GM10847 (cell line): ENCODE results near the gene NCOA6.
A peak's percentile ranks its signal among the peaks of the same experiment; 100 is the strongest.

Experiments
- POLR2A ChIP-seq: IDR thresholded peaks from 2 replicates; pipeline ENCODE4 v1.6.1; 2011; ENCODE audit not compliant: insufficient read length; ENCODE audit errors: extremely low read depth

NCOA6 gene

GRCh38 chr20:34715384-34715783, 110.1 kb downstream of the NCOA6 start:
- TF ChIP-seq POLR2A, result no peak

- TF ChIP-seq POLR2A, result no peak
Observed at GRCh38 chr20:34713194-34713943, 112.1 kb downstream of the NCOA6 start.

- no peak for TF ChIP-seq POLR2A
Observed at GRCh38 chr20:34712525-34713192, 112.8 kb downstream of the NCOA6 start.

DNA sequence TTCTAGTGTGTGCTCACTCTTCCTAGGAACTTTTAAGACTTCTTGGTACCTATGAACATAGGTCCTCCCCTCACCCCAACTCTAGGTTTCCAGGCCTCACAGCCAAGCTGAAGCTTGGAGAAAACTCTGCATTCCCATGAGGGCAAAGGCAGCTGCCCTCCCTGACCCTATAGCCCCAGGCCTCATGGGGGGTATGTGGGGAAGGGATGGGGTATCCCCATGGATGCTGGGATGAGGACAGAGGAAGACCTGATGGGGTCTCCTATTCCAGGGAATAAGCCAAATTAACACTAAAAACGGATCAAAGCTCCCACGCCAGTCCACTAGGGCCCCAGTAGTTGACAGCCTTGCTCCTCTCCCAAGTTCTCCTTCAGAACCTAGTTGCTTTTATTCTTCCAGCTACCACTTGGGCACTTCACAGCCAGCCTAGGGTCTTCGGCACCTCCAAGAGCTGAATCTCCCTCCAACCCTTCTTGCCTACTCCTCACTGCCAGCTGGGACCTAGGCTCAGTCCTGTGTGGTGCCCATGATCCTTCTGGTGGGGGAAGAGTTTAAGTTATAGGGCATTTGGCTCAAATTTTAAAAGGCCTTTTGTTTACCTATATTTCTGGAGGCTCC, 113.5 kb downstream of the NCOA6 start:
- TF ChIP-seq POLR2A, result no peak

DNA sequence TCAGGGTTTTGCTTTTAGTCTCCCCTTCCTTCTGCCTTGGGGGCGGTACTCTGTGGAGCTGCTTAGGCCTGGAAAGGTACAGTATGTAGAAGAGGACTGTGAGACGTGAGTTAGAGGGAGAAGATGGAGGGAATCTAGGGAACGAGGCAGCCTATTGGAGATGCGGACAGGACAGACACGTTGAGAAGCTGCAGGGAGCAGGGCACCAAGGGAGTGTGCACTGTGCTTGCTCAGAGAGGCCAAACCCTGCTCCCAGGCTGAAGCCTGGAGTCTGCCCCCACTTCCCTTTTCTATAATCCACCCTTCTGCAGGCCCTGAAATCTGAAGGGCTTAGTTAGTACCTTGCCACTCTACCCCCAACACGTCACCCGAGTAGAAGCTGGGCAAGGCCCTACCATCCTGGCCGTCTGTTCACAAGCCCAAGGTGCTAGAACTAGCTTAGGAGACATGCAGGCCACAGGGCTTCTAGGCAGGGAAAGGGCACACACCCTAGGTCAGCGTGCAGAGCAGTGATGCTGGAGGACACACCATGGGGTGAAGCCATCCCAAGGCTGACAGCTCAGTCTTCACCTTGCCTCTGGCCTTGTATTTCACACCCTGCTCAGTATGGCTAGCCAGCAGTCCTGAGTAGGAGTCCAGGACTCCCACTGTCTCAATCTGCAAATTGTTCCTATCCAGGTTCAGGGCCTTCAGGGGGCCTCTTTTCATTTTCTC, 114.4 kb downstream of the NCOA6 start:
- TF ChIP-seq POLR2A, result no peak

DNA sequence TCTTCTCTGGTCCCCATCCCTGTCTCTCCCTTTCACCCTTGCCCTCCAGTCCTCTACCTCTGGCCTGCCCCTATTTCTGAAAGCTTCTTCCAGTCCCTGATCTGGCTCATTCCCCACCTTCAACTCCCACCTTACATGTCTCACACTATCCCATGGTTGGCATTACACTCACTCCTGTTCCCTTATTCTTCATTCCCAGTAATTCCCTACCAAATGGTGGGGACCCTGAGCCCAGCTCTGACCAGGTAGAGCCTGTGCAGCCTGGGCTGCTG, 114.9 kb downstream of the NCOA6 start:
- TF ChIP-seq POLR2A, result no peak

GRCh38 chr20:34709831-34710567, 115.5 kb downstream of the NCOA6 start:
- peak; percentile 9 for TF ChIP-seq POLR2A

GRCh38 chr20:34709044-34709830, 116.2 kb downstream of the NCOA6 start:
- peak; percentile 13 for TF ChIP-seq POLR2A

GRCh38 chr20:34708621-34709043, 116.8 kb downstream of the NCOA6 start:
- no peak for TF ChIP-seq POLR2A

- no peak for TF ChIP-seq POLR2A
Observed at GRCh38 chr20:34706912-34707784, 118.3 kb downstream of the NCOA6 start.

- TF ChIP-seq POLR2A, result no peak
Observed at GRCh38 chr20:34706302-34706875, 119.1 kb downstream of the NCOA6 start.

DNA sequence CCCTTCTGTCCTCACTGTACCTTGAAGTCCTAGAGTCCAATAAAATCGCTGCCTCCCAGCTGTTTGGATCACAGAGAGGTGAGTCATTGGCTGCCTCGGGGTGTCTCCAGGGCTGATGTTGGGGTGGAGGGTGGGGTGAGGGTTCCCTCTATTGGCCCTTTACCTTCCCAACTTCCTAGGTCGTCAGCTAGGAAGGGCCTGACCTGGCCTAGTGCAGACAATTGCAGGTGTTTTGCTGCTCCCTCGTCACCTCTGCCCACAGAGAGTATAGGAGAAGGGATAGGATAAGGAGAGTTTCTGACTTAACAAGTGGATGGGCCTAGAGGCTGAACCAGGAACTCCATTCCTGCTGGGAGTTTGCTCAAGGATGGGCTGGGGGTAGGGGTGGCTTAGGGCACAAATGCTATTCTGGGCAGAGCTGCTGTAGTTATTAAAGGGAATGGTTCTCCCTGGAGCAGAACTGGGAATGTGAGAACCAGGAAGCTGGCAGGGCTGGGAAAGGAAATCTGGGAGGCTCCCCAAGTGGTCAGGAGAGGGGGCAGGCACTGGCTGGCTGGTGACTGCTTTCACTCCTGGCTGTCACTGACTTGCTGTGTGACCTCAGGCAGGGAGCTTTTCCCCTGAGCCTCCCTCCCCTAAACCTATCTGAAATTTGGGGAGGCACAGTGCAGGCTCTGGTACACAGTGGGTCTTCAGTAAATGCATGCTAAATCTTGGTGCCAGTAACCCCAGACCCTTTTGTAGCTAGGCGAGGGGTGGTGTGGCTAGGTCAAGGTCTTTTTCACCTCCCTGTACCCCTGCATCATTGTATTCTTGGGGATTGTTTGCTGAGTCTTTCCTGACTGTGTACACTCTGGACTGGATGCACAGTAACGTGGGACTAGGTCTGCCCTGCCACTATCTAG, 119.8 kb downstream of the NCOA6 start:
- TF ChIP-seq POLR2A, result no peak
